HG02623 (cell line): ENCODE results near the gene URGCP.
"Not testable (repeated sequence)": the region's sequence is repeated elsewhere in the genome, so short reads cannot be mapped to it uniquely, and the experiment has no call there.

Experiments
- ATAC-seq: cut with Tn5 transposase; IDR thresholded peaks from one replicate; pipeline ENCODE4 v1.9.1; 2021; ENCODE audit warnings: moderate library complexity; ENCODE audit not compliant: unreplicated experiment

The URGCP gene

GRCh38 chr7:43915907-43916306 lies 9.5 kb upstream of the URGCP start:
- no peak for ATAC-seq

- no peak for ATAC-seq
Observed at GRCh38 chr7:43914795-43915194, 8.4 kb upstream of the URGCP start.

- peak; percentile 31 for ATAC-seq
Observed at GRCh38 chr7:43905956-43906330, 453 bp downstream of the URGCP start.

- ATAC-seq = no peak
Observed at GRCh38 chr7:43905209-43905946, 1.0 kb downstream of the URGCP start.

- ATAC-seq = no peak
Observed at GRCh38 chr7:43904533-43905208, 1.7 kb downstream of the URGCP start.

- no peak for ATAC-seq
Observed at GRCh38 chr7:43902542-43903054, 3.8 kb downstream of the URGCP start.

- ATAC-seq = not testable (repeated sequence)
Observed at GRCh38 chr7:43898571-43898970, 7.8 kb downstream of the URGCP start.

- no peak for ATAC-seq
Observed at GRCh38 chr7:43895847-43896415, 10.5 kb downstream of the URGCP start.

GRCh38 chr7:43891069-43891955 lies 15.1 kb downstream of the URGCP start:
- no peak for ATAC-seq

GRCh38 chr7:43890468-43890867 lies 15.9 kb downstream of the URGCP start:
- no peak for ATAC-seq

- ATAC-seq = no peak
Observed at GRCh38 chr7:43888993-43889945, 17.1 kb downstream of the URGCP start.

- no peak for ATAC-seq
Observed at GRCh38 chr7:43884617-43885016, 21.8 kb downstream of the URGCP start.

GRCh38 chr7:43884209-43884608 lies 22.2 kb downstream of the URGCP start:
- no peak for ATAC-seq

- ATAC-seq = no peak
Observed at GRCh38 chr7:43880596-43880995, 25.8 kb downstream of the URGCP start.

GRCh38 chr7:43879477-43879876 lies 26.9 kb downstream of the URGCP start:
- ATAC-seq = no peak

GRCh38 chr7:43878867-43879266 lies 27.5 kb downstream of the URGCP start:
- no peak for ATAC-seq

- ATAC-seq = no peak
Observed at GRCh38 chr7:43877968-43878864, 28.2 kb downstream of the URGCP start.

- no peak for ATAC-seq
Observed at GRCh38 chr7:43876976-43877745, 29.2 kb downstream of the URGCP start.
